CD4-positive, alpha-beta T cell treated with Interleukin-6 for 4 hours (primary cell): ENCODE measurements around the gene PKN3.
"Not testable (repeated sequence)": the region's sequence is repeated elsewhere in the genome, so short reads cannot be mapped to it uniquely, and the experiment has no call there.

Experiments
- DNase-seq: peaks from one replicate; pipeline ENCODE4 v3.0.0-alpha.2; 2020; ENCODE audit warnings: mixed read lengths

The PKN3 gene

GRCh38 chr9:128702445-128702948 lies at the start of gene PKN3:
TSS of gene PKN3 (plus strand) at chr9:128702503. CDS start at chr9:128702916, 413 bp downstream.
- DNase-seq, result peak; percentile 89

- DNase-seq, result no peak
Observed at GRCh38 chr9:128653908-128654307, 48.4 kb upstream of the PKN3 start.

GRCh38 chr9:128654481-128654880 lies 47.8 kb upstream of the PKN3 start:
- DNase-seq, result no peak

- peak; percentile 98 for DNase-seq
Observed at GRCh38 chr9:128656416-128657343, 45.6 kb upstream of the PKN3 start, which contains the start of gene DYNC2I2. TSS of gene DYNC2I2 (minus strand) at chr9:128656847. CDS start at chr9:128656726, 121 bp downstream.

- no peak for DNase-seq
Observed at GRCh38 chr9:128657344-128657704, 45.0 kb upstream of the PKN3 start.

GRCh38 chr9:128657796-128658195 lies 44.5 kb upstream of the PKN3 start:
- DNase-seq, result no peak

- not testable (repeated sequence) for DNase-seq
Observed at GRCh38 chr9:128666481-128666941, 35.8 kb upstream of the PKN3 start.

GRCh38 chr9:128669786-128670185 lies 32.5 kb upstream of the PKN3 start:
- no peak for DNase-seq

GRCh38 chr9:128675382-128675781 lies 26.9 kb upstream of the PKN3 start:
- no peak for DNase-seq

GRCh38 chr9:128677794-128678193 lies 24.5 kb upstream of the PKN3 start:
- no peak for DNase-seq

GRCh38 chr9:128683340-128684064 lies 18.8 kb upstream of the PKN3 start:
- peak; percentile 37 for DNase-seq

- no peak for DNase-seq
Observed at GRCh38 chr9:128684065-128684324, 18.3 kb upstream of the PKN3 start.

- DNase-seq, result peak; percentile 81
Observed at GRCh38 chr9:128684325-128685199, 17.7 kb upstream of the PKN3 start.

- DNase-seq, result peak; percentile 67
Observed at GRCh38 chr9:128685636-128686489, 16.4 kb upstream of the PKN3 start.

- DNase-seq, result no peak
Observed at GRCh38 chr9:128687453-128687852, 14.8 kb upstream of the PKN3 start.

- DNase-seq, result peak; percentile 97
Observed at GRCh38 chr9:128688501-128689292, 13.6 kb upstream of the PKN3 start, which contains the start of gene SET. TSS of gene SET (plus strand) at chr9:128689222. CDS start at chr9:128689583, 361 bp downstream.

- DNase-seq, result peak; percentile 70
Observed at GRCh38 chr9:128689293-128689774, 13.0 kb upstream of the PKN3 start.

- DNase-seq, result peak; percentile 75
Observed at GRCh38 chr9:128689820-128690683, 12.3 kb upstream of the PKN3 start.

GRCh38 chr9:128690684-128691034 lies 11.6 kb upstream of the PKN3 start:
- DNase-seq, result no peak

- not testable (repeated sequence) for DNase-seq
Observed at GRCh38 chr9:128693738-128694137, 8.6 kb upstream of the PKN3 start.
